Transverse colon (tissue), 4 donors: Measurements from ENCODE around the gene PPARGC1A.

Source experiments
- POLR2A ChIP-seq: fragments of 450-650 bp; IDR thresholded peaks from one replicate; pipeline ENCODE4 v1.6.1; 2016; ENCODE audit warnings: antibody characterized with exemption, mild to moderate bottlenecking, moderate library complexity
- POLR2AphosphoS5 ChIP-seq, 3 donors: sonication (generic); formaldehyde crosslinking; IDR thresholded peaks; one replicate each; pipeline ENCODE4 v1.6.1; 2016; ENCODE audit warnings: antibody characterized with exemption in 3 of 3
- TF ChIP-seq, protein P1 (sequence below), 5 experiments: fragments of 200-600 bp in 3 of 5; fragments of 450-650 bp in 2 of 5; sonication (generic) in 3 of 5; IDR thresholded peaks; 1 replicate in 2 of 5; 2 replicates in 3 of 5; pipeline ENCODE4 v1.5.1; 2016 to 2017; ENCODE audit warnings: antibody characterized with exemption in 5 of 5, inconsistent platforms in 3 of 5, mild to moderate bottlenecking in 2 of 5, moderate library complexity in 1 of 5

GRCh38 chr4:23887989-23888388 lies 1.9 kb downstream of the PPARGC1A start:
- TF ChIP-seq, protein P1, sequence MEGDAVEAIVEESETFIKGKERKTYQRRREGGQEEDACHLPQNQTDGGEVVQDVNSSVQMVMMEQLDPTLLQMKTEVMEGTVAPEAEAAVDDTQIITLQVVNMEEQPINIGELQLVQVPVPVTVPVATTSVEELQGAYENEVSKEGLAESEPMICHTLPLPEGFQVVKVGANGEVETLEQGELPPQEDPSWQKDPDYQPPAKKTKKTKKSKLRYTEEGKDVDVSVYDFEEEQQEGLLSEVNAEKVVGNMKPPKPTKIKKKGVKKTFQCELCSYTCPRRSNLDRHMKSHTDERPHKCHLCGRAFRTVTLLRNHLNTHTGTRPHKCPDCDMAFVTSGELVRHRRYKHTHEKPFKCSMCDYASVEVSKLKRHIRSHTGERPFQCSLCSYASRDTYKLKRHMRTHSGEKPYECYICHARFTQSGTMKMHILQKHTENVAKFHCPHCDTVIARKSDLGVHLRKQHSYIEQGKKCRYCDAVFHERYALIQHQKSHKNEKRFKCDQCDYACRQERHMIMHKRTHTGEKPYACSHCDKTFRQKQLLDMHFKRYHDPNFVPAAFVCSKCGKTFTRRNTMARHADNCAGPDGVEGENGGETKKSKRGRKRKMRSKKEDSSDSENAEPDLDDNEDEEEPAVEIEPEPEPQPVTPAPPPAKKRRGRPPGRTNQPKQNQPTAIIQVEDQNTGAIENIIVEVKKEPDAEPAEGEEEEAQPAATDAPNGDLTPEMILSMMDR (IDR thresholded peaks at IDR 0.05) = no peak
- no peak for TF ChIP-seq POLR2AphosphoS5 (IDR thresholded peaks at IDR 0.05)
- no peak for TF ChIP-seq POLR2A
